Keratinocyte (primary cell): ENCODE measurements around the gene FBXL22.

Source experiments
- CTCF ChIP-seq, 3 experiments: IDR thresholded peaks in 1 of 3; conservative IDR thresholded peaks in 1 of 3; optimal IDR thresholded peaks in 1 of 3; 2 replicates in 2 of 3; 3 replicates in 1 of 3; pipeline versions ENCODE3 to v1.5.1; 2011; ENCODE audit warnings: low read length in 3 of 3, mild to moderate bottlenecking in 3 of 3, moderate library complexity in 2 of 3, control low read depth in 1 of 3, inconsistent platforms in 1 of 3; ENCODE audit not compliant: insufficient read depth in 2 of 3; ENCODE audit errors: extremely low read depth in 1 of 3
- EZH2 ChIP-seq: IDR thresholded peaks from one replicate; pipeline ENCODE4 v1.6.1; 2012; ENCODE audit warnings: inconsistent platforms, mild to moderate bottlenecking, low read length, moderate library complexity

- TF ChIP-seq CTCF (optimal IDR thresholded peaks at IDR 0.05 in 1 of 3, IDR thresholded peaks at IDR 0.05 in 1 of 3, conservative IDR thresholded peaks at IDR 0.05 in 1 of 3; ENCODE audit: extremely low read depth in 1 of 3, insufficient read depth in 2 of 3, low read length in 3 of 3) (no peak), EZH2 (no peak)
These were observed 4.6 kb downstream of the FBXL22 start for GRCh38 chr15:63601704-63602185.
